Pancreas (tissue), 10 donors: ENCODE measurements around the gene CHMP1A. TPM values are rescaled to one million over a fixed set of nuclear protein-coding genes. Genes with fewer than 3 reads are reported as not detected.

Source experiments
- ATAC-seq, 4 donors: fragments of 200-7000 bp; cut with Tn5 transposase; one replicate each; pipeline versions ENCODE4 v1.8.0 to v1.9.1; 2020; ENCODE audit warnings: mild to moderate bottlenecking in 4 of 4, moderate library complexity in 4 of 4
- DNase-seq, 6 donors: peaks; one replicate each; pipeline ENCODE4 v3.0.0-alpha.2; 2020
- FAIRE-seq: peaks from 2 replicates; lab custom pipeline; 2012; peaks lifted over from hg19 to GRCh38; lab: Jason Lieb, UNC
- H3K27ac ChIP-seq, 4 donors: fragments of 200-600 bp; sonication (generic); 1 replicate in 3 of 4; 2 replicates in 1 of 4; pipeline versions ENCODE4 v1.5.0 to v1.8.0; 2020
- H3K27me3 ChIP-seq, 4 donors: fragments of 200-600 bp; one replicate each; pipeline ENCODE4 v1.8.0; 2021
- H3K36me3 ChIP-seq, 3 donors: fragments of 200-600 bp; sonication (generic) in 1 of 3; one replicate each; pipeline versions ENCODE4 v1.5.0 to v1.8.0; 2020 to 2021
- H3K4me1 ChIP-seq, 3 donors: fragments of 200-600 bp; one replicate each; pipeline ENCODE4 v1.8.0; 2021
- H3K4me3 ChIP-seq, 4 donors: fragments of 200-600 bp; sonication (generic) in 2 of 4; one replicate each; pipeline versions ENCODE4 v1.5.0 to v1.8.0; 2020 to 2021
- H3K9me3 ChIP-seq, 4 donors: fragments of 200-600 bp; one replicate each; pipeline ENCODE4 v1.8.0; 2021
- CTCF ChIP-seq, 4 donors: fragments of 200-600 bp; sonication (generic) in 3 of 4; IDR thresholded peaks; one replicate each; pipeline versions ENCODE4 v1.5.0 to v1.8.0; 2021; ENCODE audit warnings: antibody characterized with exemption in 4 of 4
- WGBS, 2 donors: extraction: QIAGEN DNeasy Blood & Tissue Kit; methylation state at CpG; one replicate each; pipeline ENCODE4 v1.1.7; 2013; 5-methylcytosine and 5-hydroxymethylcytosine counted together
- intact Hi-C, 3 donors: fragments of 100-400 bp; cut with DNase I; formaldehyde crosslinking; loops; one replicate each; pipeline versions ENCODE4 v1.11.1 to v1.14.2; 2022
- polyA plus RNA-seq, 2 donors: library from polyadenylated mRNA; stranded (reverse); fragments of 200-250 nt; gene quantifications; one replicate each; pipeline ENCODE4 v1.2.3, GENCODE V29; 2013
- total RNA-seq, 6 donors: library from RNA; stranded (reverse); fragmentation: NEBNext Ultra II Directional in 4 of 6; extraction: Animal tissue kit (Norgen Biotek cat#: 25700) in 4 of 6; gene quantifications; one replicate each; pipeline versions ENCODE4 v1.2.1 to v1.2.4, GENCODE V29; 2021 to 2023
- donor health status: healthy with polysubstance abuse.
- donor health status: DM: no; HTN: no; CAD: no; lungs with moderate emphysema.
- donor health status: DM: no; HTN: no; CAD: no.
- donor health status: control.
- donor health status: control.
- donor health status: Bipolar disorder and iron deficiency.
- donor health status: DM: yes; HTN: yes; CAD: no.
- donor health status: DM: no; HTN: no; CAD: no.
- donor health status: DM: no; HTN: no; CAD: no.
- donor health status: DM: yes; HTN: yes; CAD: no.

The CHMP1A gene
- total and polyA plus RNA-seq, 8 donors: 27.6 to 71.4 (median 32.2) TPM

GRCh38 chr16:89656435-89657121 lies 930 bp downstream of the CHMP1A start:
- no peaks in the 10 kb centered on the region for H3K9me3 ChIP-seq
- no peak for ATAC-seq
- DNase-seq: peak in 1 of 6 donors; percentile 82
- no peaks in the 10 kb centered on the region for H3K36me3 ChIP-seq
- 26 to 30% methylated on average over 27 to 32 of the region's 32 CpGs for WGBS, 2 donors
- no peaks in the 10 kb centered on the region for H3K27me3 ChIP-seq
- FAIRE-seq: no peak
- H3K4me1 ChIP-seq: peaks cover 11 to 13% (median 12%) of the 10 kb centered on the region in 3 donors
- no peak for TF ChIP-seq CTCF (IDR thresholded peaks at IDR 0.05)
- intact Hi-C loops: no loop called here
- H3K27ac ChIP-seq: no peak overlapping the region
- H3K4me3 ChIP-seq: peak overlapping the region; percentile 81 to 100 (median 98)

GRCh38 chr16:89655062-89655643 lies 2.4 kb downstream of the CHMP1A start:
- Histone ChIP-seq H3K36me3 (no peaks in the 10 kb centered on the region), H3K27ac (no peak overlapping the region), H3K27me3 (no peaks in the 10 kb centered on the region), H3K4me3 (no peak overlapping the region), H3K4me1 (peaks cover 11 to 13% (median 12%) of the 10 kb centered on the region in 3 donors), H3K9me3 (no peaks in the 10 kb centered on the region)
- WGBS, 2 donors: 24 to 27% methylated on average over 10 of the region's 10 CpGs
- intact Hi-C loops: no loop called here
- no peak for TF ChIP-seq CTCF (IDR thresholded peaks at IDR 0.05)
- DNase-seq (peak in 1 of 6 donors; percentile 27), ATAC-seq (no peak), FAIRE-seq (no peak)

- Histone ChIP-seq H3K36me3 (no peaks in the 10 kb centered on the region), H3K4me1 (peaks cover 9 to 13% (median 10%) of the 10 kb centered on the region in 3 donors), H3K4me3 (no peak overlapping the region), H3K27ac (no peak overlapping the region), H3K27me3 (no peaks in the 10 kb centered on the region), H3K9me3 (no peaks in the 10 kb centered on the region)
- intact Hi-C loops: no loop called here
- no peak for TF ChIP-seq CTCF (IDR thresholded peaks at IDR 0.05)
- FAIRE-seq (no peak), DNase-seq (peak in 1 of 6 donors; percentile 25), ATAC-seq (no peak)
- 90% methylated on average over 10 of the region's 10 CpGs for WGBS, 2 donors
These were observed 3.7 kb downstream of the CHMP1A start for GRCh38 chr16:89653656-89654295.

GRCh38 chr16:89651584-89651983 lies 5.9 kb downstream of the CHMP1A start:
- Histone ChIP-seq H3K9me3 (no peaks in the 10 kb centered on the region), H3K27ac (no peak overlapping the region), H3K36me3 (peaks cover 0 to 8% (median 8%) of the 10 kb centered on the region in 3 donors), H3K4me3 (no peak overlapping the region), H3K27me3 (no peaks in the 10 kb centered on the region), H3K4me1 (peaks cover 4 to 7% (median 4%) of the 10 kb centered on the region in 3 donors)
- ATAC-seq: no peak
- no peak for FAIRE-seq
- intact Hi-C loops: no loop called here
- TF ChIP-seq CTCF (IDR thresholded peaks at IDR 0.05): no peak
- DNase-seq: peak in 1 of 6 donors; percentile 53
- 94% methylated on average over 15 of the region's 15 CpGs for WGBS, 2 donors
